Heart right ventricle (tissue), 16 donors: ENCODE measurements around the gene TSEN54. TPM values are rescaled to one million over a fixed set of nuclear protein-coding genes. Genes with fewer than 3 reads are reported as not detected.

Experiments used
- ATAC-seq, 8 donors: fragments of 200-7000 bp; cut with Tn5 transposase; one replicate each; pipeline ENCODE4 v1.9.1; 2020; ENCODE audit warnings: mild to moderate bottlenecking in 8 of 8, moderate library complexity in 8 of 8, moderate number of reproducible peaks in 1 of 8
- DNase-seq, 2 donors: peaks; one replicate each; pipeline ENCODE4 v3.0.0-alpha.2; 2020
- H3K27ac ChIP-seq, 10 donors: fragments of 200-600 bp; sonication (generic) in 2 of 10; one replicate each; pipeline versions ENCODE4 v1.5.0 to v1.8.0; 2020 to 2022; ENCODE audit warnings: mild to moderate bottlenecking in 3 of 10
- H3K27me3 ChIP-seq, 7 donors: fragments of 200-600 bp; one replicate each; pipeline ENCODE4 v1.8.0; 2021 to 2022; ENCODE audit warnings: mild to moderate bottlenecking in 2 of 7
- H3K36me3 ChIP-seq, 9 donors: fragments of 200-600 bp; sonication (generic) in 1 of 9; one replicate each; pipeline versions ENCODE4 v1.5.0 to v1.8.0; 2020 to 2022; ENCODE audit warnings: mild to moderate bottlenecking in 2 of 9
- H3K4me1 ChIP-seq, 9 donors: fragments of 200-600 bp; sonication (generic) in 1 of 9; one replicate each; pipeline versions ENCODE4 v1.5.0 to v1.8.0; 2020 to 2022; ENCODE audit warnings: mild to moderate bottlenecking in 4 of 9
- H3K4me3 ChIP-seq, 10 donors: fragments of 200-600 bp; sonication (generic) in 2 of 10; one replicate each; pipeline versions ENCODE4 v1.5.0 to v1.8.0; 2020 to 2022; ENCODE audit warnings: mild to moderate bottlenecking in 7 of 10, moderate library complexity in 2 of 10
- H3K9me3 ChIP-seq, 11 donors: fragments of 200-600 bp in 10 of 11; sonication (generic) in 2 of 11; one replicate each; pipeline versions ENCODE4 v1.5.0 to v1.8.0; 2013 to 2022; ENCODE audit warnings: mild to moderate bottlenecking in 2 of 11, control low read depth in 1 of 11, moderate library complexity in 1 of 11
- WGBS, 2 donors: extraction: QIAGEN DNeasy Blood & Tissue Kit; methylation state at CpG; one replicate each; pipeline ENCODE4 v1.1.7; 2013; ENCODE audit warnings: inconsistent platforms in 1 of 2; 5-methylcytosine and 5-hydroxymethylcytosine counted together
- intact Hi-C, 10 donors: fragments of 100-400 bp; cut with DNase I; formaldehyde crosslinking; loops; one replicate each; pipeline versions ENCODE4 v1.11.1 to v1.14.2; 2022
- polyA plus RNA-seq, 2 donors: library from polyadenylated mRNA; stranded (reverse); fragments of 200-250 nt; gene quantifications; one replicate each; pipeline ENCODE4 v1.2.3, GENCODE V29; 2013
- total RNA-seq, 10 donors: library from RNA; stranded (reverse); fragmentation: NEBNext Ultra II Directional in 3 of 10; extraction: Animal tissue kit (Norgen Biotek cat#: 25700) in 3 of 10; gene quantifications; one replicate each; pipeline versions ENCODE4 v1.2.1 to v1.2.4, GENCODE V29; 2021 to 2023
- TF ChIP-seq, protein P1 (sequence below), 9 donors: fragments of 200-600 bp; sonication (generic) in 2 of 9; IDR thresholded peaks; one replicate each; pipeline versions ENCODE4 v1.5.0 to v1.8.0; 2021 to 2022; ENCODE audit warnings: antibody characterized with exemption in 9 of 9, mild to moderate bottlenecking in 5 of 9, moderate library complexity in 1 of 9
- donor health status: Arrhythmogenic right ventricular cardiomyopathy.
- donor health status: ischemic (EF 13 %, LVEDD 7.1; RV severe dilation, severe dysfunction).
- donor health status: healthy with polysubstance abuse.
- donor health status: DM: no; HTN: yes; CAD: no.
- donor health status: DM: no; HTN: no; CAD: no.
- donor health status: ischemic (EF 25% LVEDD 6.9; RV normal size, moderate dysfunction).
- donor health status: ischemic (EF 25% LVEDD 5.7; RV mildly dilated, moderate dysfunction).
- donor health status: healthy.
- donor health status: DM: yes; HTN: yes; CAD: no.
- donor health status: Ischemic cardiomyopathy.
- donor health status: ischemic (EF 35%, LVEDD 5.7; RV mildly dilated, moderate dysfunction).
- donor health status: nonischemic (EF 11% LVEDD 7.7; RV severe dilation, severe dysfunction).
- donor health status: DM: yes; HTN: yes; CAD: no.
- donor health status: PGD.
- donor health status: ischemic (EF 29% LVEDD 5.4; RV normal size, mild dysfunction).
- donor health status: nonischemic (EF 23%, LVEDD 6.1; RV moderate dilation, normal function).

Gene TSEN54
- total and polyA plus RNA-seq, 12 donors: 4.2 to 18.1 (median 6.7) TPM

DNA sequence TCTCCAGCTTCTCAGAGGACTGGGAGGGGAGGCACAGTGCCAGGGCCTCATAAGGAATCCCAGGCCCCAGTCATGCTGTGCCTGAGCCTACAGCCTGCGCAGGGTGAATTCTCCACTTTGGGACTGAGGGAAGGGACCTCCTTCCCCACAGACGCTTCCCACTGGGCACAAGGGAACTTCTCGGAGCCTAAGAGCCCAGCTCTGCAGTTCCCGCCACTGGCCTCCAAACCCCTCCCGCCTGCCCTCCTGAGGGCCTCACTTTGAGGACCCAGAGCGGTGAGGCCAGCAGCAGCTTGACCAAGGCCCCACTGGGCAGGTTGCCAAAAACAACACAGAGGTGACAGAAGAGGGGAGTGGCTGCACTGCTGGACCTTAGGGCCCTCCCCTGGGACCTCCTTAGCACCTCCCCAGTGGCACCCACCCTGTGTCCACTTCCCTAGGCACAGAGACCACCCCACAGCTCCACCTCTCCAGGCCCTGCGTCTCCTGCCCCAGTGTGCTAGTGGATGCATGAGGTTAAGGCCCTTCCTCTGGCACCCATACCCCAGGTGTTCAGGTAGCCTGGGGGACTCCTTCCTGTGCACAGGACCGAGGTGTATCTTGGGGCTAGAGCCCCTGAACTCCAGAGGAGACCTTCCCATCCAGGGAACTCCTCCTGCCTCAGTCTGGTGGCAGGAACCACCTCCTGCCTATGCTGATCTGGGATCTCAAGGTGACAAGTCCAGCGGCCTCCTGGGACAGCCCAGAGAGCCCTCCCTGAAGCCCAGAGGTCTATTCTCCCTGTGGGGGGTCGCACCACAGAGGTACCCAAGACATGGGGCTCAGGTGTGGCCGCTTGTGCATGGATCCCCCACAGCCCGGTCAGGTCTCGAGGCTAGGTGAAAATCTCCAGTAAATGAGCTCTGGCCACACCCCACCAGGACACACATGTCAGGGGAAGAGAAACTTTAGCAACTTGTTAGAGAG, 4.4 kb upstream of the TSEN54 start:
- Histone ChIP-seq H3K27ac (peak overlapping the region; percentile 81 to 98 (median 92)), H3K27me3 (peaks cover 0 to 13% (median 0%) of the 10 kb centered on the region in 7 donors), H3K36me3 (peaks cover 0 to 68% (median 3%) of the 10 kb centered on the region in 9 donors), H3K4me3 (peak overlapping the region in 9 of 10 donors; percentile 79 to 98 (median 95)), H3K4me1 (peaks cover 31 to 79% (median 72%) of the 10 kb centered on the region in 9 donors), H3K9me3 (no peaks in the 10 kb centered on the region)
- intact Hi-C loops: loop anchor here in 3 of 10 donors (2.0 to 10.0 kb wide), 3 partner anchors 35 to 87 kb away; no protein-coding TSS in a partner anchor
- TF ChIP-seq, protein P1, sequence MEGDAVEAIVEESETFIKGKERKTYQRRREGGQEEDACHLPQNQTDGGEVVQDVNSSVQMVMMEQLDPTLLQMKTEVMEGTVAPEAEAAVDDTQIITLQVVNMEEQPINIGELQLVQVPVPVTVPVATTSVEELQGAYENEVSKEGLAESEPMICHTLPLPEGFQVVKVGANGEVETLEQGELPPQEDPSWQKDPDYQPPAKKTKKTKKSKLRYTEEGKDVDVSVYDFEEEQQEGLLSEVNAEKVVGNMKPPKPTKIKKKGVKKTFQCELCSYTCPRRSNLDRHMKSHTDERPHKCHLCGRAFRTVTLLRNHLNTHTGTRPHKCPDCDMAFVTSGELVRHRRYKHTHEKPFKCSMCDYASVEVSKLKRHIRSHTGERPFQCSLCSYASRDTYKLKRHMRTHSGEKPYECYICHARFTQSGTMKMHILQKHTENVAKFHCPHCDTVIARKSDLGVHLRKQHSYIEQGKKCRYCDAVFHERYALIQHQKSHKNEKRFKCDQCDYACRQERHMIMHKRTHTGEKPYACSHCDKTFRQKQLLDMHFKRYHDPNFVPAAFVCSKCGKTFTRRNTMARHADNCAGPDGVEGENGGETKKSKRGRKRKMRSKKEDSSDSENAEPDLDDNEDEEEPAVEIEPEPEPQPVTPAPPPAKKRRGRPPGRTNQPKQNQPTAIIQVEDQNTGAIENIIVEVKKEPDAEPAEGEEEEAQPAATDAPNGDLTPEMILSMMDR (IDR thresholded peaks at IDR 0.05): no peak
- 35 to 38% methylated on average over 13 of the region's 13 CpGs for WGBS, 2 donors
- DNase-seq (peak; percentile 71), ATAC-seq (peak in 2 of 8 donors; percentile 2 to 3)

DNA sequence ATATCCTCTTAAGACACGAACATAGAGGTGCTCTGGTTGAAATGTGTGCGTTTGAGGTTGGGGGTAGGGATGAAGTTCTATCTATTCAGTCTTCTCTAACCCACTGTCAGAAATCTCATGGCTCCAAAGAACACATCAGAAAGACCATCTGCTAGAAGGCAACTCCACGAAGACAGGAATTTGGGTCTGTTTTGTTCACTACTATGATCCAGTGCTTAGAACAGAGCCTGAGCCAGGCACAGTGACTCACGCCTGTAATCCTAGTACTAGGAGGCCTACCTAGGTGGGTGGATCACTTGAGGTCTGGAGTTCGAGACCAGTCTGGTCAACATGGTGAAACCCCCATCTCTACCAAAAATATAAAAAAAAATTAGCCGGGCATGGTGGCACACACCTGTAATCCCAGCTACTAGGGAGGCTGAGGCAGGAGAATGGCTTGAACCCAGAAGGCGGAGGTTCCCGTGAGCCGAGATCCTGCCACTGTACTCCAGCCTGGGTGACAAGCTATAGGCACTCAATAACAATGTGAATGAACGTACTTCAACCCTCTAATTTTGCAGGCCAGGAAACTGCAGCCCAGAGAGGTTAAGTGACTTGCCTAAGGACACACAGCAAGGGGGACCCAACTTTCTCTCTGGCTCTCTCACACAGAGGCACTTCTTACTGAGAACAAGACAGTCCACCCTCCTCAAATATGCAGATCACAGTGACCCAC, 3.2 kb upstream of the TSEN54 start:
- TF ChIP-seq, protein P1 (IDR thresholded peaks at IDR 0.05): no peak
- peak overlapping the region; percentile 81 to 98 (median 92) for H3K27ac ChIP-seq
- H3K27me3 ChIP-seq: peaks cover 0 to 13% (median 0%) of the 10 kb centered on the region in 7 donors
- intact Hi-C loops: loop anchor here in 3 of 10 donors (2.0 to 10.0 kb wide), 3 partner anchors 36 to 88 kb away; no protein-coding TSS in a partner anchor
- WGBS, 2 donors: 51 to 53% methylated on average over 10 of the region's 10 CpGs
- DNase-seq (no peak), ATAC-seq (no peak)
- H3K4me3 ChIP-seq: peak overlapping the region; percentile 79 to 98 (median 93)
- H3K36me3 ChIP-seq: peaks cover 0 to 56% (median 3%) of the 10 kb centered on the region in 9 donors
- no peaks in the 10 kb centered on the region for H3K9me3 ChIP-seq
- peaks cover 36 to 81% (median 74%) of the 10 kb centered on the region in 9 donors for H3K4me1 ChIP-seq

DNA sequence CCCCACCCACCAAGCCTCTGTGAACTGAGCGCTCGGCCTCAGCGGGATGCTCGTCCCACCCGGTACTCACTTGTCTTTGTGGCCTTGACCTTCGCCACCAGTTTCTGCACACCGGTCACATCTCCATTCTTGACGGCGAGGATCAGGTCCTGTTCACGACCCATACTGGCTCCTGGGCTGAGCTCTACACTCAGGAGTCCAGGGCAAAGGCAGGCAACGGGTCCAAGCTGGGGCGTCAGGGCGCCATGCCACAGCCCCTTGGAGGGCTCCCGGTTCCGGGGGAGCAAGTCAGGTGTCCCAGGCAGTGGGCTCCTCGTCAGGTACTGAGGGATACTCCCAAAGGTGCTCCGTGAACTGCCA, 2.7 kb upstream of the TSEN54 start:
- TF ChIP-seq, protein P1 (IDR thresholded peaks at IDR 0.05): no peak
- H3K9me3 ChIP-seq: no peaks in the 10 kb centered on the region
- peak overlapping the region; percentile 81 to 98 (median 92) for H3K27ac ChIP-seq
- H3K4me1 ChIP-seq: peaks cover 34 to 79% (median 70%) of the 10 kb centered on the region in 9 donors
- 57 to 72% methylated on average over 17 of the region's 17 CpGs for WGBS, 2 donors
- intact Hi-C loops: loop anchor here in 3 of 10 donors (2.0 to 10.0 kb wide), 3 partner anchors 36 to 89 kb away; no protein-coding TSS in a partner anchor
- H3K36me3 ChIP-seq: peaks cover 0 to 51% (median 3%) of the 10 kb centered on the region in 9 donors
- DNase-seq (peak in 1 of 2 donors; percentile 15), ATAC-seq (no peak)
- H3K27me3 ChIP-seq: peaks cover 0 to 13% (median 0%) of the 10 kb centered on the region in 7 donors
- peak overlapping the region; percentile 79 to 98 (median 93) for H3K4me3 ChIP-seq
